Esophagus squamous epithelium (tissue), 4 donors: ENCODE results near the gene SCAPER.

ENCODE experiments used
- CTCF ChIP-seq, 6 experiments: fragments of 450-650 bp in 4 of 6; fragments of 200-600 bp in 2 of 6; sonication (generic) in 2 of 6; IDR thresholded peaks; one replicate each; pipeline ENCODE4 v1.5.1; 2016 to 2019; ENCODE audit warnings: antibody characterized with exemption in 6 of 6, mild to moderate bottlenecking in 4 of 6, moderate library complexity in 4 of 6
- POLR2A ChIP-seq, 4 donors: fragments of 450-650 bp; IDR thresholded peaks; one replicate each; pipeline ENCODE4 v1.6.1; 2017; ENCODE audit warnings: antibody characterized with exemption in 4 of 4, mild to moderate bottlenecking in 4 of 4, moderate library complexity in 3 of 4

- TF ChIP-seq CTCF (IDR thresholded peaks at IDR 0.05) = no peak
- TF ChIP-seq POLR2A (IDR thresholded peaks at IDR 0.05) = no peak
Observed at GRCh38 chr15:76431971-76432370, 473.2 kb downstream of the SCAPER start.
